Measurements from ENCODE around the gene TIGD3.

Gene TIGD3

GRCh38 chr11:65354265-65355012 lies at the start of gene TIGD3:
Gene TIGD3, plus strand, starts transcription at chr11:65354751. Its CDS starts 1,058 bp downstream, at chr11:65355809.
- peak; percentile 96 to 98 for DNase-seq

GRCh38 chr11:65305501-65306268 lies 48.9 kb upstream of the TIGD3 start:
- DNase-seq = no peak

GRCh38 chr11:65307298-65308229 lies 47.0 kb upstream of the TIGD3 start:
- DNase-seq = no peak

GRCh38 chr11:65308281-65308891 lies 46.2 kb upstream of the TIGD3 start:
- peak in 1 of 2 donors; percentile 60 for DNase-seq

GRCh38 chr11:65309006-65309405 lies 45.5 kb upstream of the TIGD3 start:
- peak in 1 of 2 donors; percentile 24 for DNase-seq

- no peak for DNase-seq
Measured at GRCh38 chr11:65310215-65310614, 44.3 kb upstream of the TIGD3 start.

GRCh38 chr11:65310736-65311135 lies 43.8 kb upstream of the TIGD3 start:
- DNase-seq = no peak

- DNase-seq = no peak
Measured at GRCh38 chr11:65311170-65311678, 43.3 kb upstream of the TIGD3 start.

- peak; percentile 67 to 79 for DNase-seq
Measured at GRCh38 chr11:65314501-65315203, 39.9 kb upstream of the TIGD3 start, which contains the start of gene CDC42EP2. Gene CDC42EP2, plus strand, starts transcription at chr11:65314866. Its CDS starts 6,033 bp downstream, at chr11:65320899.

- DNase-seq = peak; percentile 71 to 79
Measured at GRCh38 chr11:65315204-65315865, 39.2 kb upstream of the TIGD3 start.

GRCh38 chr11:65315866-65316226 lies 38.7 kb upstream of the TIGD3 start:
- no peak for DNase-seq

GRCh38 chr11:65316227-65317024 lies 38.1 kb upstream of the TIGD3 start:
- peak in 1 of 2 donors; percentile 25 for DNase-seq

GRCh38 chr11:65317025-65317786 lies 37.3 kb upstream of the TIGD3 start:
- DNase-seq = no peak

GRCh38 chr11:65320386-65321075 lies 34.0 kb upstream of the TIGD3 start:
- DNase-seq = no peak

GRCh38 chr11:65321076-65321475 lies 33.5 kb upstream of the TIGD3 start:
- no peak for DNase-seq

GRCh38 chr11:65321828-65322485 lies 32.6 kb upstream of the TIGD3 start:
- no peak for DNase-seq

- DNase-seq = no peak
Measured at GRCh38 chr11:65323813-65324212, 30.7 kb upstream of the TIGD3 start.

GRCh38 chr11:65325435-65325834 lies 29.1 kb upstream of the TIGD3 start:
- DNase-seq = no peak

All from CD4-positive, alpha-beta T cell treated with Interferon alpha-2 for 1 hour (primary cell).